ENCODE results near the gene CRIP2.

DNA sequence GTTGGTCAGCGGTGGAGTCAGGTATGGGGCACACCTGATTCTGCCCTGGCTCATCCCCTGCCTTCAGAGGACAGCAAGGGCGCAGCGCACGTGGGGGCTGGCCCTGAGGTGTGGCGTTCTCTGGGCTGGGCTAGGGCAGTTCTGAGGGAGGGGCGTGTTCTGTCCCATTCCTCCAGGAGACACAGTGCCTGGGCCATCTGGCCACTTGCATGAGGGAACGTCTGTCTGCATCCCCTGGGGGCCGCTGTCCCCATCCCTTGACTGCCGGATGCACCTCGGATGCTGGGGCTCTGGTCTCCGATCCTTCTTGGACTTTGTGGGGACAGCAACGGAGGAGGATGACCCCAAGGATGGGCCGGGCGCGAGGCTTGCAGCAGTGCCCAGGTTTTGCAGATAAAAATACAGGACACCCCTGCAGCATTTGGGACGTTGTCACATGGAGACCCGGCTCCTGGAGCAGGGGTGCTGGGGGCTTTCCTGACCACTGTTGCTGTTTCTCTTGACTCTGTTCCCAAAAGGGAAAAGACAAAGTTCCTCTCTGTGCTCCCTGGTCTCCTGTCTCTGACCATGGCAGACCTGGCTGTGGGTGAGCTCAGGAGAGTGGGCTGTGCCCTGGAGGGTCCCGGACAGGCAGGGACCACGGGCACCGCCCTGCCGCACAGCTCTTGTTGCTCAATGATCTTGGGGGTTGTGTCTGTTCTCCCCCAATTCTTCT is 48.0 kb upstream of the CRIP2 start:
- TF ChIP-seq CTCF (IDR thresholded peaks at IDR 0.05; ENCODE audit: low read depth, low read length) (no peak), EZH2phosphoT487 (IDR thresholded peaks at IDR 0.05; ENCODE audit: low read depth) (no peak)

All from OCI-LY3 (cell line).